Measurements from ENCODE around the gene RORC. TPM values are rescaled to one million over a fixed set of nuclear protein-coding genes. Genes with fewer than 3 reads are reported as not detected.

RORC gene
- total RNA-seq, 1 experiment from 2014 or later, result 0.44 TPM

GRCh38 chr1:151800830-151801229 lies 30.8 kb downstream of the RORC start:
- Mint-ChIP-seq H3K36me3 (no peaks in the 10 kb centered on the region), H3K9me3 (no peaks in the 10 kb centered on the region), H3K27ac (no peak overlapping the region), H3K27me3 (ENCODE audit: low read depth) (peaks cover 6% of the 10 kb centered on the region), H3K4me1 (peaks cover 14% of the 10 kb centered on the region), H3K4me3 (no peak overlapping the region)
- POLR2A ChIA-PET, result no interaction called here
- CTCF ChIA-PET, result interaction anchor here (1.0 kb wide), 1 partner anchor 10 kb away, joined by 3 read pairs; no protein-coding TSS in a partner anchor
- no peak for ATAC-seq
- no peak for DNase-seq (ENCODE audit: low spot score)
- TF ChIP-seq SMAD3 (CRISPR knock-in tag; IDR thresholded peaks at IDR 0.05; ENCODE audit: borderline replicate concordance) (no peak), ZNF396 (CRISPR knock-in tag; IDR thresholded peaks at IDR 0.05; ENCODE audit: borderline replicate concordance) (no peak), FOXK1 (CRISPR knock-in tag; IDR thresholded peaks at IDR 0.05) (no peak), FOXP1 (CRISPR knock-in tag; IDR thresholded peaks at IDR 0.05; ENCODE audit: borderline replicate concordance) (no peak), AR (CRISPR knock-in tag; IDR thresholded peaks at IDR 0.05) (no peak), GABPB1 (CRISPR knock-in tag; IDR thresholded peaks at IDR 0.05) (no peak), PRDM15 (CRISPR knock-in tag; IDR thresholded peaks at IDR 0.05) (no peak), E2F1 (CRISPR knock-in tag; IDR thresholded peaks at IDR 0.05) (no peak), TCF7 (CRISPR knock-in tag; IDR thresholded peaks at IDR 0.05; ENCODE audit: low read depth) (no peak), ATF1 (CRISPR knock-in tag; IDR thresholded peaks at IDR 0.05) (no peak), CTCF (IDR thresholded peaks at IDR 0.05) (no peak), FOXJ3 (CRISPR knock-in tag; IDR thresholded peaks at IDR 0.05; ENCODE audit: borderline replicate concordance) (no peak), ZNF425 (CRISPR knock-in tag; conservative IDR thresholded peaks at IDR 0.05) (no peak), HMGA2 (CRISPR knock-in tag; IDR thresholded peaks at IDR 0.05) (no peak), ZNF138 (CRISPR knock-in tag; conservative IDR thresholded peaks at IDR 0.05) (no peak), SOX15 (CRISPR knock-in tag; IDR thresholded peaks at IDR 0.05) (no peak)

Data from WTC11 (cell line).